Erythroblast (primary cell): Measurements from ENCODE around the gene NTHL1.

Experiments used
- GATA1 ChIP-seq: IDR thresholded peaks from 2 replicates; pipeline ENCODE4 v1.6.1; 2011; ENCODE audit warnings: low read depth, mild to moderate bottlenecking, control low read depth, low read length, moderate library complexity
- POLR2A ChIP-seq: IDR thresholded peaks from 2 replicates; pipeline ENCODE4 v1.6.1; 2011; ENCODE audit warnings: mild to moderate bottlenecking, low read length

- TF ChIP-seq POLR2A (no peak), GATA1 (no peak)
These were observed 56.5 kb downstream of the NTHL1 start for GRCh38 chr16:1991135-1991551.
